ENCODE results near the gene SEC24D. TPM values are rescaled to one million over a fixed set of nuclear protein-coding genes. Genes with fewer than 3 reads are reported as not detected.

SEC24D gene
- total and polyA plus RNA-seq, 2 donors: 16.3 to 20.9 TPM

GRCh38 chr4:118849867-118850487 is 14.1 kb upstream of the SEC24D start:
- Histone ChIP-seq H3K9me3 (ENCODE audit: control insufficient read depth in 2 of 2, insufficient read depth in 1 of 2, low read length in 1 of 2) (no peaks in the 10 kb centered on the region), H3K36me3 (ENCODE audit: control insufficient read depth in 2 of 2, insufficient read depth in 2 of 2, low read length in 1 of 2) (no peaks in the 10 kb centered on the region), H3K4me3 (ENCODE audit: low read length in 2 of 2) (peak overlapping the region in 1 of 2 donors; percentile 40), H3K4me1 (ENCODE audit: control insufficient read depth in 2 of 2, insufficient read depth in 2 of 2, low read length in 2 of 2) (peaks cover 0 to 3% of the 10 kb centered on the region in 2 donors), H3K27ac (ENCODE audit: low read depth in 1 of 2, low read length in 1 of 2) (no peak overlapping the region), H3K27me3 (ENCODE audit: control insufficient read depth in 2 of 2, insufficient read depth in 1 of 2, low read length in 1 of 2) (no peaks in the 10 kb centered on the region)
- 99% methylated on average over 2 of the region's 2 CpGs for WGBS
- DNase-seq (ENCODE audit: low read depth in 6 of 9, low spot score in 9 of 9): no peak

GRCh38 chr4:118848901-118849300 is 13.0 kb upstream of the SEC24D start:
- Histone ChIP-seq H3K4me3 (ENCODE audit: low read length in 2 of 2) (no peak overlapping the region), H3K27ac (ENCODE audit: low read depth in 1 of 2, low read length in 1 of 2) (no peak overlapping the region), H3K36me3 (ENCODE audit: control insufficient read depth in 2 of 2, insufficient read depth in 2 of 2, low read length in 1 of 2) (no peaks in the 10 kb centered on the region), H3K4me1 (ENCODE audit: control insufficient read depth in 2 of 2, insufficient read depth in 2 of 2, low read length in 2 of 2) (peaks cover 0 to 3% of the 10 kb centered on the region in 2 donors), H3K9me3 (ENCODE audit: control insufficient read depth in 2 of 2, insufficient read depth in 1 of 2, low read length in 1 of 2) (no peaks in the 10 kb centered on the region), H3K27me3 (ENCODE audit: control insufficient read depth in 2 of 2, insufficient read depth in 1 of 2, low read length in 1 of 2) (no peaks in the 10 kb centered on the region)
- DNase-seq (ENCODE audit: low read depth in 6 of 9, low spot score in 9 of 9): no peak

GRCh38 chr4:118848242-118848641 is 12.3 kb upstream of the SEC24D start:
- WGBS: 98% methylated on average over 7 of the region's 7 CpGs
- H3K27ac ChIP-seq (ENCODE audit: low read depth in 1 of 2, low read length in 1 of 2): no peak overlapping the region
- no peaks in the 10 kb centered on the region for H3K27me3 ChIP-seq (ENCODE audit: control insufficient read depth in 2 of 2, insufficient read depth in 1 of 2, low read length in 1 of 2)
- no peaks in the 10 kb centered on the region for H3K36me3 ChIP-seq (ENCODE audit: control insufficient read depth in 2 of 2, insufficient read depth in 2 of 2, low read length in 1 of 2)
- H3K4me3 ChIP-seq (ENCODE audit: low read length in 2 of 2): no peak overlapping the region
- no peak for DNase-seq (ENCODE audit: low read depth in 6 of 9, low spot score in 9 of 9)
- H3K9me3 ChIP-seq (ENCODE audit: control insufficient read depth in 2 of 2, insufficient read depth in 1 of 2, low read length in 1 of 2): no peaks in the 10 kb centered on the region
- peaks cover 0 to 3% of the 10 kb centered on the region in 2 donors for H3K4me1 ChIP-seq (ENCODE audit: control insufficient read depth in 2 of 2, insufficient read depth in 2 of 2, low read length in 2 of 2)

- Histone ChIP-seq H3K9me3 (ENCODE audit: control insufficient read depth in 2 of 2, insufficient read depth in 1 of 2, low read length in 1 of 2) (no peaks in the 10 kb centered on the region), H3K36me3 (ENCODE audit: control insufficient read depth in 2 of 2, insufficient read depth in 2 of 2, low read length in 1 of 2) (no peaks in the 10 kb centered on the region), H3K27ac (ENCODE audit: low read depth in 1 of 2, low read length in 1 of 2) (no peak overlapping the region), H3K4me1 (ENCODE audit: control insufficient read depth in 2 of 2, insufficient read depth in 2 of 2, low read length in 2 of 2) (peaks cover 0 to 3% of the 10 kb centered on the region in 2 donors), H3K4me3 (ENCODE audit: low read length in 2 of 2) (no peak overlapping the region), H3K27me3 (ENCODE audit: control insufficient read depth in 2 of 2, insufficient read depth in 1 of 2, low read length in 1 of 2) (no peaks in the 10 kb centered on the region)
- DNase-seq (ENCODE audit: low read depth in 6 of 9, low spot score in 9 of 9): no peak
- 96% methylated on average over 1 of the region's 1 CpG for WGBS
Measured at GRCh38 chr4:118846979-118847378, 11.1 kb upstream of the SEC24D start.

GRCh38 chr4:118845552-118846050 is 9.7 kb upstream of the SEC24D start:
- Histone ChIP-seq H3K27ac (ENCODE audit: low read depth in 1 of 2, low read length in 1 of 2) (no peak overlapping the region), H3K27me3 (ENCODE audit: control insufficient read depth in 2 of 2, insufficient read depth in 1 of 2, low read length in 1 of 2) (no peaks in the 10 kb centered on the region), H3K36me3 (ENCODE audit: control insufficient read depth in 2 of 2, insufficient read depth in 2 of 2, low read length in 1 of 2) (no peaks in the 10 kb centered on the region), H3K4me1 (ENCODE audit: control insufficient read depth in 2 of 2, insufficient read depth in 2 of 2, low read length in 2 of 2) (peaks cover 0 to 1% of the 10 kb centered on the region in 2 donors), H3K9me3 (ENCODE audit: control insufficient read depth in 2 of 2, insufficient read depth in 1 of 2, low read length in 1 of 2) (no peaks in the 10 kb centered on the region), H3K4me3 (ENCODE audit: low read length in 2 of 2) (no peak overlapping the region)
- DNase-seq (ENCODE audit: low read depth in 6 of 9, low spot score in 9 of 9): no peak

GRCh38 chr4:118843237-118843636 is 7.3 kb upstream of the SEC24D start:
- Histone ChIP-seq H3K4me1 (ENCODE audit: control insufficient read depth in 2 of 2, insufficient read depth in 2 of 2, low read length in 2 of 2) (no peaks in the 10 kb centered on the region), H3K27ac (ENCODE audit: low read depth in 1 of 2, low read length in 1 of 2) (no peak overlapping the region), H3K9me3 (ENCODE audit: control insufficient read depth in 2 of 2, insufficient read depth in 1 of 2, low read length in 1 of 2) (no peaks in the 10 kb centered on the region), H3K36me3 (ENCODE audit: control insufficient read depth in 2 of 2, insufficient read depth in 2 of 2, low read length in 1 of 2) (no peaks in the 10 kb centered on the region), H3K4me3 (ENCODE audit: low read length in 2 of 2) (no peak overlapping the region), H3K27me3 (ENCODE audit: control insufficient read depth in 2 of 2, insufficient read depth in 1 of 2, low read length in 1 of 2) (no peaks in the 10 kb centered on the region)
- WGBS: 90% methylated on average over 6 of the region's 6 CpGs
- DNase-seq (ENCODE audit: low read depth in 6 of 9, low spot score in 9 of 9): no peak

- Histone ChIP-seq H3K27me3 (ENCODE audit: control insufficient read depth in 2 of 2, insufficient read depth in 1 of 2, low read length in 1 of 2) (no peaks in the 10 kb centered on the region), H3K36me3 (ENCODE audit: control insufficient read depth in 2 of 2, insufficient read depth in 2 of 2, low read length in 1 of 2) (no peaks in the 10 kb centered on the region), H3K4me3 (ENCODE audit: low read length in 2 of 2) (no peak overlapping the region), H3K4me1 (ENCODE audit: control insufficient read depth in 2 of 2, insufficient read depth in 2 of 2, low read length in 2 of 2) (no peaks in the 10 kb centered on the region), H3K27ac (ENCODE audit: low read depth in 1 of 2, low read length in 1 of 2) (no peak overlapping the region), H3K9me3 (ENCODE audit: control insufficient read depth in 2 of 2, insufficient read depth in 1 of 2, low read length in 1 of 2) (no peaks in the 10 kb centered on the region)
- 94% methylated on average over 3 of the region's 3 CpGs for WGBS
- DNase-seq (ENCODE audit: low read depth in 6 of 9, low spot score in 9 of 9): no peak
Measured at GRCh38 chr4:118842055-118842454, 6.1 kb upstream of the SEC24D start.

- H3K9me3 ChIP-seq (ENCODE audit: control insufficient read depth in 2 of 2, insufficient read depth in 1 of 2, low read length in 1 of 2): no peaks in the 10 kb centered on the region
- H3K4me3 ChIP-seq (ENCODE audit: low read length in 2 of 2): no peak overlapping the region
- H3K36me3 ChIP-seq (ENCODE audit: control insufficient read depth in 2 of 2, insufficient read depth in 2 of 2, low read length in 1 of 2): no peaks in the 10 kb centered on the region
- WGBS: 86% methylated on average over 3 of the region's 3 CpGs
- peaks cover 8 to 11% of the 10 kb centered on the region in 2 donors for H3K4me1 ChIP-seq (ENCODE audit: control insufficient read depth in 2 of 2, insufficient read depth in 2 of 2, low read length in 2 of 2)
- H3K27ac ChIP-seq (ENCODE audit: low read depth in 1 of 2, low read length in 1 of 2): no peak overlapping the region
- no peak for DNase-seq (ENCODE audit: low read depth in 6 of 9, low spot score in 9 of 9)
- no peaks in the 10 kb centered on the region for H3K27me3 ChIP-seq (ENCODE audit: control insufficient read depth in 2 of 2, insufficient read depth in 1 of 2, low read length in 1 of 2)
Measured at GRCh38 chr4:118839221-118839927, 3.4 kb upstream of the SEC24D start.

GRCh38 chr4:118837121-118837507 is 1.2 kb upstream of the SEC24D start:
- Histone ChIP-seq H3K4me3 (ENCODE audit: low read length in 2 of 2) (no peak overlapping the region), H3K36me3 (ENCODE audit: control insufficient read depth in 2 of 2, insufficient read depth in 2 of 2, low read length in 1 of 2) (peaks cover 0 to 7% of the 10 kb centered on the region in 2 donors), H3K4me1 (ENCODE audit: control insufficient read depth in 2 of 2, insufficient read depth in 2 of 2, low read length in 2 of 2) (peaks cover 8 to 11% of the 10 kb centered on the region in 2 donors), H3K27me3 (ENCODE audit: control insufficient read depth in 2 of 2, insufficient read depth in 1 of 2, low read length in 1 of 2) (no peaks in the 10 kb centered on the region), H3K9me3 (ENCODE audit: control insufficient read depth in 2 of 2, insufficient read depth in 1 of 2, low read length in 1 of 2) (no peaks in the 10 kb centered on the region), H3K27ac (ENCODE audit: low read depth in 1 of 2, low read length in 1 of 2) (no peak overlapping the region)
- WGBS: 93% methylated on average over 4 of the region's 4 CpGs
- no peak for DNase-seq (ENCODE audit: low read depth in 6 of 9, low spot score in 9 of 9)
